Ishikawa (cell line): Measurements from ENCODE around the gene CSKMT.

Experiments used
- CEBPB ChIP-seq: IDR thresholded peaks from 2 replicates; pipeline ENCODE4 v1.6.1; 2012
- CREB1 ChIP-seq: IDR thresholded peaks from 2 replicates; pipeline ENCODE4 v1.6.1; 2012; ENCODE audit warnings: low read depth
- EGR1 ChIP-seq: IDR thresholded peaks from 2 replicates; pipeline ENCODE4 v1.6.1; 2012
- EP300 ChIP-seq: IDR thresholded peaks from 2 replicates; pipeline ENCODE4 v1.6.1; 2012; ENCODE audit warnings: borderline replicate concordance
- FOXM1 ChIP-seq: IDR thresholded peaks from 2 replicates; pipeline ENCODE4 v1.6.1; 2012; ENCODE audit warnings: low read depth, borderline replicate concordance
- NFIC ChIP-seq: IDR thresholded peaks from 2 replicates; pipeline ENCODE4 v1.6.1; 2012
- RAD21 ChIP-seq: IDR thresholded peaks from 2 replicates; pipeline ENCODE4 v1.6.1; 2012; ENCODE audit warnings: low read depth
- TAF1 ChIP-seq: IDR thresholded peaks from 2 replicates; pipeline ENCODE4 v1.6.1; 2012; ENCODE audit warnings: low read depth, mild to moderate bottlenecking
- TCF12 ChIP-seq: IDR thresholded peaks from 2 replicates; pipeline ENCODE4 v1.6.1; 2012; ENCODE audit warnings: low read depth
- TEAD4 ChIP-seq: IDR thresholded peaks from 2 replicates; pipeline ENCODE4 v1.6.1; 2012
- YY1 ChIP-seq: IDR thresholded peaks from 2 replicates; pipeline ENCODE4 v1.6.1; 2012; ENCODE audit warnings: low read depth
- ZBTB7A ChIP-seq: IDR thresholded peaks from 2 replicates; pipeline ENCODE4 v1.6.1; 2012; ENCODE audit warnings: low read depth
- TF ChIP-seq, protein P1 (sequence below): IDR thresholded peaks from 2 replicates; pipeline ENCODE4 v1.6.1; 2012
- TF ChIP-seq, protein P2 (sequence below): IDR thresholded peaks from 2 replicates; pipeline ENCODE4 v1.6.1; 2012; ENCODE audit warnings: low read depth, mild to moderate bottlenecking
- TF ChIP-seq, protein P3 (sequence below): IDR thresholded peaks from 2 replicates; pipeline ENCODE4 v1.6.1; 2012

CSKMT gene

DNA sequence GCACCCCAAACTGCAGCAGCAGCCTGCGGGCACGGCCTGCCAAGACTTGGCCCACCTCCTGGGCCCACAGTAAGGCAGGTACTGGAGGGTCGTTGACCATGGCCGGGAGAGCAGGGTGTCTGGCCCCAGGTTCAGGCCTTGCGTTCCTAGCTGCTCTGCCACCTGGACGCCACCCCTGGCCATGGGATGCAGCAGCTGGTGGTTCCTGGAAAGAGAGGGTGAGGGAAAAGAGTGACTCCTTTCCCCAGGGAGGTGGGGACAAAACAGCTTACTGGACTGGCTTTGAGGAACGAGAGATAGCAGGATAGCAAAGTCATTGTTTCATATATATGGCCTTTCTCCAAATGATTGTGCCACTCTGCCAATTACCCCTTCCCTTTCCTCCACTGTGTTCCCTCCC lies 40.3 kb downstream of the CSKMT start:
- TF ChIP-seq, protein P1, sequence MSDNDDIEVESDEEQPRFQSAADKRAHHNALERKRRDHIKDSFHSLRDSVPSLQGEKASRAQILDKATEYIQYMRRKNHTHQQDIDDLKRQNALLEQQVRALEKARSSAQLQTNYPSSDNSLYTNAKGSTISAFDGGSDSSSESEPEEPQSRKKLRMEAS: no peak
- no peak for TF ChIP-seq FOXM1
- no peak for TF ChIP-seq EP300
- TF ChIP-seq YY1: no peak
- TF ChIP-seq RAD21: no peak
- TF ChIP-seq CREB1: no peak
- TF ChIP-seq NFIC: no peak

DNA sequence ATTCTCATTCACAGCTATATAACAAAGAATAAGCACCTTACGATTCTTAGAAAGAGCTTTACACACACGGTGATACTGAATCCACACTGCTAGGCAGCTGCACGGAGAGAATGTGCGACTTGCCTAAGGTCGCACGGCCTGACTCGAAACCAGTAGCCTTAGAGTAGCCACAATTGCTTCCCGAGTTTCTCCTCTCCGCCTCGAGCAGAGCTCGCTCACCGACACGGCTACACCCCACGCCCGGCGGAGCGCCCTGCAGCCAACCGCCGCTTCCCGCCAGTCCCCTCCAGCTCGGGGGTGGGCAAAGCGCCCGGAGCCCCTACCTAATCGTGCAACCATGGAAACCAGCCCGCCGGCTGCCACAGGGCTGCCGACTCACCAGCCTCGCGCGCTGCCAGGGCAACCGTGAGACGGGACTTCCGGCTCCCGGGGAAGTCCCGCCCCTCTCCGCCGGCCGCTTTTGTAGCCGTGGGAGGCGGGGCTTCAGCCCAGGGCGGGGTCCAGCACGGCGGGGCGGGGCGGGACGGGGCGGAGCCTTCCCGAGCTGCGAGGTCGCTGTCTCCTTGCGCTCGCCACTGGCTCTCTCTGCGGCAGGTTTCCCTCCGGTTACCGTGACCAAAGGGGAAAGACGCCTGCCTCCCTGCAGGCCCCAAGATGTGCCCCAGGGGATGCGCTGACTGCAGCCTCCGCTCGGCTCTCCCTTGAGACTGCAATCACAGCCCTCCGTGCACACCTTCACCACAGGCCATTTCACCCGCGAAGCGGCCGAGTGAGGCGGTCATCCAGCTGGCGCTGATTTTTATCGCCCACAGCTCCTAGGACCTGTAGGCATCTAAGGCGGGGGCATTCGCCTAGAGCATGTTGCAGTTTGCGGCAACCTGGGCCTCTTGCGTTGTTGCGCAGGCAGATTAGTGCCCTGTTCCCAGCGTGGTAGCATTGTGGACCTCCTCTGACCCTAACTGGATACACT lies 41.1 kb downstream of the CSKMT start:
- TF ChIP-seq, protein P1: peak; percentile 52
- TF ChIP-seq TCF12: no peak; the same call in 1 of the 2 replicates
- TF ChIP-seq TAF1: no peak
- peak; percentile 34; the same call in 1 of the 2 replicates for TF ChIP-seq NFIC
- TF ChIP-seq YY1: no peak

DNA sequence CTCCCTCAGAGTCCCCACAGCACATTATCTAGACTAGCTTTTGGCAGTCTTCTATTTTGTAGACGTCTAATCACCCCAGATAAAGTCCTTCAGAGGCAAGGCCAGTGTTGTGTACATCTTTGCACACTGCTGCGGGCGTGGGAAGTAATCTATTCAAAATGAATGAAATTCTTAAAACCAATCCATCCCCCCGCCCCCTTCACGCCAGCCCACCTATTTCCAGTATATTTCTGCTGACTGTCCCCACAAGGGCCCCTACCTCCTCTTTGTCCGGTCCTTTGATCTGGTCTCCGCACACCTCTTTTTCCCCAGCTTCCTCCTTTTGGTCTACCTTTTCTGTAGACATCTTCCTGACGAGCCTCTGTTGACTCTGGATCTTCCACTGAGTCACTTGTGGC lies 41.7 kb downstream of the CSKMT start:
- TF ChIP-seq, protein P2, sequence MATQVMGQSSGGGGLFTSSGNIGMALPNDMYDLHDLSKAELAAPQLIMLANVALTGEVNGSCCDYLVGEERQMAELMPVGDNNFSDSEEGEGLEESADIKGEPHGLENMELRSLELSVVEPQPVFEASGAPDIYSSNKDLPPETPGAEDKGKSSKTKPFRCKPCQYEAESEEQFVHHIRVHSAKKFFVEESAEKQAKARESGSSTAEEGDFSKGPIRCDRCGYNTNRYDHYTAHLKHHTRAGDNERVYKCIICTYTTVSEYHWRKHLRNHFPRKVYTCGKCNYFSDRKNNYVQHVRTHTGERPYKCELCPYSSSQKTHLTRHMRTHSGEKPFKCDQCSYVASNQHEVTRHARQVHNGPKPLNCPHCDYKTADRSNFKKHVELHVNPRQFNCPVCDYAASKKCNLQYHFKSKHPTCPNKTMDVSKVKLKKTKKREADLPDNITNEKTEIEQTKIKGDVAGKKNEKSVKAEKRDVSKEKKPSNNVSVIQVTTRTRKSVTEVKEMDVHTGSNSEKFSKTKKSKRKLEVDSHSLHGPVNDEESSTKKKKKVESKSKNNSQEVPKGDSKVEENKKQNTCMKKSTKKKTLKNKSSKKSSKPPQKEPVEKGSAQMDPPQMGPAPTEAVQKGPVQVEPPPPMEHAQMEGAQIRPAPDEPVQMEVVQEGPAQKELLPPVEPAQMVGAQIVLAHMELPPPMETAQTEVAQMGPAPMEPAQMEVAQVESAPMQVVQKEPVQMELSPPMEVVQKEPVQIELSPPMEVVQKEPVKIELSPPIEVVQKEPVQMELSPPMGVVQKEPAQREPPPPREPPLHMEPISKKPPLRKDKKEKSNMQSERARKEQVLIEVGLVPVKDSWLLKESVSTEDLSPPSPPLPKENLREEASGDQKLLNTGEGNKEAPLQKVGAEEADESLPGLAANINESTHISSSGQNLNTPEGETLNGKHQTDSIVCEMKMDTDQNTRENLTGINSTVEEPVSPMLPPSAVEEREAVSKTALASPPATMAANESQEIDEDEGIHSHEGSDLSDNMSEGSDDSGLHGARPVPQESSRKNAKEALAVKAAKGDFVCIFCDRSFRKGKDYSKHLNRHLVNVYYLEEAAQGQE: no peak
- TF ChIP-seq FOXM1 (no peak), YY1 (no peak), CEBPB (no peak)
- TF ChIP-seq, protein P3, sequence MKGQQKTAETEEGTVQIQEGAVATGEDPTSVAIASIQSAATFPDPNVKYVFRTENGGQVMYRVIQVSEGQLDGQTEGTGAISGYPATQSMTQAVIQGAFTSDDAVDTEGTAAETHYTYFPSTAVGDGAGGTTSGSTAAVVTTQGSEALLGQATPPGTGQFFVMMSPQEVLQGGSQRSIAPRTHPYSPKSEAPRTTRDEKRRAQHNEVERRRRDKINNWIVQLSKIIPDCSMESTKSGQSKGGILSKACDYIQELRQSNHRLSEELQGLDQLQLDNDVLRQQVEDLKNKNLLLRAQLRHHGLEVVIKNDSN: no peak

DNA sequence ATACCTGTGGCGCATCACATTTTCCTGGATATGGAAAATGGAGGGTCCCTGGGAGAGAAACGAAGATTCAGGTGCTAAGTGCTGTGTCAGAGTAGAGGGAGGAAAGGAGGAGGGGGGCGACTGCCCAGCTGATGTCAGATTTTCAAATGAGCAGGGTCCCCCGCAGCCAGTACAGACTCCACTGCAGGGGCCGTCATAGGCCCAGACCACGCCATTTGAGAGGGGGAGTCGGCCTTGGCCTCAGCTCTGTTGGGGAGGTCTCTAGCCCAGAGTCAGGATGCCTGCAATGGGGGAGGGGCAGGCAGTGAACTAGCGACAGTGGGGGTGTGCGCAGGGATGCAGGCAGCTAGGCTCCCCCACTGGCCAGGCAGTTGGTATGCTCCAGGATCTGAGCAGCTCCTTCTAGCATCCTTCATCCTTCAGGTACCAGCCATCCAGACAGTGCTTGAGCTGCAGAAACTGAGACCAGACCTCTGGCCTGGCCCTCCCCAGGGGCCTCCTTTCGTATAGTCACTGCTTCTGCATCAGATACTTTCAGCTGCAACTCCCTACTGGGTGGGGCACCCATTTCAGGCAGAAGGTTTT lies 42.3 kb downstream of the CSKMT start, which contains the start of the genes BSCL2 and GNG3:
BSCL2 (minus strand) TSS at position 148 of the 585 bp plus-strand sequence. CDS start 229 bp downstream, outside the sequence.
GNG3 (plus strand) TSS at position 400 of the 585 bp plus-strand sequence. CDS start 620 bp downstream, outside the sequence.
- TF ChIP-seq EP300: no peak
- no peak for TF ChIP-seq EGR1
- no peak for TF ChIP-seq ZBTB7A
- no peak for TF ChIP-seq YY1
- TF ChIP-seq, protein P2: no peak
- no peak for TF ChIP-seq TCF12
- TF ChIP-seq FOXM1: no peak
- TF ChIP-seq CREB1: no peak
- TF ChIP-seq TAF1: no peak
- TF ChIP-seq CEBPB: no peak
- no peak for TF ChIP-seq RAD21
- TF ChIP-seq, protein P3: no peak
- TF ChIP-seq, protein P1: no peak

DNA sequence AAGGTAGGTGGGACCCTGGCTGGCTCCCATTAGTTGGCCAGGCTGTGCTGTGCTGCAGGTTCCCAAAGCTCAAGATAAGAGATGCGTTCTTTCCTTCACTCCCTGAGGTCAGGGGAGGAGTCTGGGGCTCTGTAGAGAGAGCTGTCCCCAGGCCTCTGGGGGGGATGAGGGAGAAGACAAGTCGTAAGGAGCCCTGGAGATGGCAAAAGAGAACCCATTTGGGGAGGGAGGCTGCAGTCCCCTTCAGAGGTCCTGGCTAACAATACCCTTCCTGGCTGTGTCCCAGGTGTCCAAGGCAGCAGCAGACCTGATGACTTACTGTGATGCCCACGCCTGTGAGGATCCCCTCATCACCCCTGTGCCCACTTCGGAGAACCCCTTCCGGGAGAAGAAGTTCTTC lies 43.3 kb downstream of the CSKMT start:
- TF ChIP-seq EP300 (no peak), EGR1 (no peak), ZBTB7A (no peak), TAF1 (no peak), CEBPB (no peak), TEAD4 (no peak), FOXM1 (no peak), YY1 (no peak), NFIC (no peak), CREB1 (no peak)
- TF ChIP-seq, protein P1: no peak
